Ishikawa (cell line): Measurements from ENCODE around the gene NDC1.

Source experiments
- CEBPB ChIP-seq: IDR thresholded peaks from 2 replicates; pipeline ENCODE4 v1.6.1; 2012
- CREB1 ChIP-seq: IDR thresholded peaks from 2 replicates; pipeline ENCODE4 v1.6.1; 2012; ENCODE audit warnings: low read depth
- EGR1 ChIP-seq: IDR thresholded peaks from 2 replicates; pipeline ENCODE4 v1.6.1; 2012
- EP300 ChIP-seq: IDR thresholded peaks from 2 replicates; pipeline ENCODE4 v1.6.1; 2012; ENCODE audit warnings: borderline replicate concordance
- FOXM1 ChIP-seq: IDR thresholded peaks from 2 replicates; pipeline ENCODE4 v1.6.1; 2012; ENCODE audit warnings: low read depth, borderline replicate concordance
- NFIC ChIP-seq: IDR thresholded peaks from 2 replicates; pipeline ENCODE4 v1.6.1; 2012
- RAD21 ChIP-seq: IDR thresholded peaks from 2 replicates; pipeline ENCODE4 v1.6.1; 2012; ENCODE audit warnings: low read depth
- TAF1 ChIP-seq: IDR thresholded peaks from 2 replicates; pipeline ENCODE4 v1.6.1; 2012; ENCODE audit warnings: low read depth, mild to moderate bottlenecking
- TCF12 ChIP-seq: IDR thresholded peaks from 2 replicates; pipeline ENCODE4 v1.6.1; 2012; ENCODE audit warnings: low read depth
- TEAD4 ChIP-seq: IDR thresholded peaks from 2 replicates; pipeline ENCODE4 v1.6.1; 2012
- YY1 ChIP-seq: IDR thresholded peaks from 2 replicates; pipeline ENCODE4 v1.6.1; 2012; ENCODE audit warnings: low read depth
- ZBTB7A ChIP-seq: IDR thresholded peaks from 2 replicates; pipeline ENCODE4 v1.6.1; 2012; ENCODE audit warnings: low read depth
- TF ChIP-seq, protein P1 (sequence below): IDR thresholded peaks from 2 replicates; pipeline ENCODE4 v1.6.1; 2012; ENCODE audit warnings: low read depth, mild to moderate bottlenecking
- TF ChIP-seq, protein P2 (sequence below): IDR thresholded peaks from 2 replicates; pipeline ENCODE4 v1.6.1; 2012
- TF ChIP-seq, protein P3 (sequence below): IDR thresholded peaks from 2 replicates; pipeline ENCODE4 v1.6.1; 2012

NDC1 gene

GRCh38 chr1:53833393-53833792, 4.7 kb downstream of the NDC1 start:
- TF ChIP-seq TAF1, result no peak

GRCh38 chr1:53826367-53826766, 11.7 kb downstream of the NDC1 start:
- TF ChIP-seq TAF1 (no peak), NFIC (no peak), CREB1 (no peak), RAD21 (no peak), CEBPB (no peak), TCF12 (no peak)
- TF ChIP-seq, protein P1, sequence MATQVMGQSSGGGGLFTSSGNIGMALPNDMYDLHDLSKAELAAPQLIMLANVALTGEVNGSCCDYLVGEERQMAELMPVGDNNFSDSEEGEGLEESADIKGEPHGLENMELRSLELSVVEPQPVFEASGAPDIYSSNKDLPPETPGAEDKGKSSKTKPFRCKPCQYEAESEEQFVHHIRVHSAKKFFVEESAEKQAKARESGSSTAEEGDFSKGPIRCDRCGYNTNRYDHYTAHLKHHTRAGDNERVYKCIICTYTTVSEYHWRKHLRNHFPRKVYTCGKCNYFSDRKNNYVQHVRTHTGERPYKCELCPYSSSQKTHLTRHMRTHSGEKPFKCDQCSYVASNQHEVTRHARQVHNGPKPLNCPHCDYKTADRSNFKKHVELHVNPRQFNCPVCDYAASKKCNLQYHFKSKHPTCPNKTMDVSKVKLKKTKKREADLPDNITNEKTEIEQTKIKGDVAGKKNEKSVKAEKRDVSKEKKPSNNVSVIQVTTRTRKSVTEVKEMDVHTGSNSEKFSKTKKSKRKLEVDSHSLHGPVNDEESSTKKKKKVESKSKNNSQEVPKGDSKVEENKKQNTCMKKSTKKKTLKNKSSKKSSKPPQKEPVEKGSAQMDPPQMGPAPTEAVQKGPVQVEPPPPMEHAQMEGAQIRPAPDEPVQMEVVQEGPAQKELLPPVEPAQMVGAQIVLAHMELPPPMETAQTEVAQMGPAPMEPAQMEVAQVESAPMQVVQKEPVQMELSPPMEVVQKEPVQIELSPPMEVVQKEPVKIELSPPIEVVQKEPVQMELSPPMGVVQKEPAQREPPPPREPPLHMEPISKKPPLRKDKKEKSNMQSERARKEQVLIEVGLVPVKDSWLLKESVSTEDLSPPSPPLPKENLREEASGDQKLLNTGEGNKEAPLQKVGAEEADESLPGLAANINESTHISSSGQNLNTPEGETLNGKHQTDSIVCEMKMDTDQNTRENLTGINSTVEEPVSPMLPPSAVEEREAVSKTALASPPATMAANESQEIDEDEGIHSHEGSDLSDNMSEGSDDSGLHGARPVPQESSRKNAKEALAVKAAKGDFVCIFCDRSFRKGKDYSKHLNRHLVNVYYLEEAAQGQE, result no peak

GRCh38 chr1:53825306-53825705, 12.8 kb downstream of the NDC1 start:
- TF ChIP-seq CREB1 (no peak), TCF12 (no peak)

DNA sequence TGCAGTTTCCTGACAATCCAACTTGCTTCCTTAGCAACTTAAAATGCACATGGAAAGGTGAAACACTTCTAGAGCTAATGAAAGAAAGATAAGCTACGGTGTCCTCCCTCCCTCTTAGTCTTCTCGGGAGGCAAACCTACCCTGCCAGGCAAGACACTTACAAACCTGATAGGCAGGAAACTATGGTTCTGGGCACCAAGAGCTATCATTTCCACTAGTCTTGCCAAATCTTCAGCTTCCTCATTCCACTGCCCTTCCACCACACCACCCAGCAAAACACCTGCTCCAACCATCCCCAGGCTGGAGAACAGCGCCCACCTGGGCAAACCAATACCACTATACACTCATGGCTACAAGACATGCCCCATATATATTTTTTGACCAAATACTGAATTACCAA, 15.2 kb downstream of the NDC1 start:
- TF ChIP-seq EP300 (no peak), TAF1 (no peak), FOXM1 (no peak), RAD21 (no peak), CEBPB (no peak), EGR1 (no peak), TEAD4 (no peak), CREB1 (no peak), TCF12 (no peak), ZBTB7A (no peak), YY1 (no peak)
- TF ChIP-seq, protein P2, sequence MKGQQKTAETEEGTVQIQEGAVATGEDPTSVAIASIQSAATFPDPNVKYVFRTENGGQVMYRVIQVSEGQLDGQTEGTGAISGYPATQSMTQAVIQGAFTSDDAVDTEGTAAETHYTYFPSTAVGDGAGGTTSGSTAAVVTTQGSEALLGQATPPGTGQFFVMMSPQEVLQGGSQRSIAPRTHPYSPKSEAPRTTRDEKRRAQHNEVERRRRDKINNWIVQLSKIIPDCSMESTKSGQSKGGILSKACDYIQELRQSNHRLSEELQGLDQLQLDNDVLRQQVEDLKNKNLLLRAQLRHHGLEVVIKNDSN, result no peak
- TF ChIP-seq, protein P3, sequence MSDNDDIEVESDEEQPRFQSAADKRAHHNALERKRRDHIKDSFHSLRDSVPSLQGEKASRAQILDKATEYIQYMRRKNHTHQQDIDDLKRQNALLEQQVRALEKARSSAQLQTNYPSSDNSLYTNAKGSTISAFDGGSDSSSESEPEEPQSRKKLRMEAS, result no peak
- TF ChIP-seq, protein P1, result no peak

DNA sequence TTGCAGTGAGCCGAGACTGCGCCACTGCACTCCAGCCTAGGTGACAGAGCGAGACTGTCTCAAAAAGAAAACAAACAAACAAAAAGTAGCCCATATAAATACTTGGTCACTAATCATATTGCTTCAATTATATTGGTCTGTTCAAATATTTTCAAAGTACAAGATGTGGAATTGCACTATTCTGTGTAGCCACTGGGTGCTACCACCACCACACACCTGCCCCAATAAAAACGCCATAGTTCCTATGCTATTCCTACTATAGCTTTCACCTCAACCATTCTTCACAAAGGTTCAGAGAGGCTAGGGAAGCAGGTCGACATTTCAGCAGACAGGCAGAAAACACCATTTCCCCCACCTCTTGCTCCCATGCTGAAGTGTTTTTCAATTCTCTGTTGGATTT, 16.7 kb downstream of the NDC1 start:
- TF ChIP-seq, protein P1, result no peak
- no peak for TF ChIP-seq TCF12
- TF ChIP-seq EP300, result no peak
- TF ChIP-seq YY1, result no peak
- TF ChIP-seq TEAD4, result no peak
- no peak for TF ChIP-seq CEBPB
- no peak for TF ChIP-seq FOXM1

DNA sequence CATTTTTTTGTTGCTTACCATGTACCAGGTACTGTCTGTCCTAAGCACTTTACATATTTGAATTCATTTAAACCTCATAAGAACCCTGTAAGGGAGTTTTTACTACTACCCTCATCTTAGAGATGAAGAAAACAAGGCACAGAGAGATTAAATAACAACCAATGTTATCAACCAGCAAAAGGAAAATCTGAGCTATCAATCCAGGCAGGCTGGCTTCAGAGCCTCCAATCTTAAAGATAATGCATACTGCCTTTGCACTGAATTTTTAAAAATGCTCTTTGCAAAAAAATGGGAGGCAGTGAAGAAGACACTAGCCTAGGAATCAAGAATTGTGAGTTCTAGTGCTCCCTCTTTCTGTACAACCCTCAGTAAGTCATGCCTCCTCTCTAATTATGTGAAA, 18.7 kb downstream of the NDC1 start:
- no peak for TF ChIP-seq EP300
- TF ChIP-seq CEBPB, result no peak
- no peak for TF ChIP-seq YY1
- TF ChIP-seq, protein P1, result no peak
- TF ChIP-seq CREB1, result no peak
- TF ChIP-seq ZBTB7A, result no peak
- TF ChIP-seq FOXM1, result no peak
- no peak for TF ChIP-seq TEAD4
- TF ChIP-seq EGR1, result no peak
- TF ChIP-seq NFIC, result no peak
